T-cell (primary cell): ENCODE measurements around the gene ANKRD44. TPM values are rescaled to one million over a fixed set of nuclear protein-coding genes. Genes with fewer than 3 reads are reported as not detected.
"Not testable (repeated sequence)": the region's sequence is repeated elsewhere in the genome, so short reads cannot be mapped to it uniquely, and the experiment has no call there.

Experiments
- ATAC-seq, 4 experiments: fragments of 200-7000 bp in 3 of 4; fragments of 150-1000 bp in 1 of 4; cut with Tn5 transposase; replicated peaks in 1 of 4; 1 replicate in 3 of 4; 2 replicates in 1 of 4; pipeline ENCODE4 v1.10.0; 2021; ENCODE audit warnings: moderate library complexity in 3 of 4, mild to moderate bottlenecking in 2 of 4, moderate number of reproducible peaks in 1 of 4
- CTCF ChIA-PET, 2 donors: fragments of 300-600 bp; sonication (Branson Sonifier 250); formaldehyde crosslinking; loops; one replicate each; lab custom pipeline; 2022; ENCODE audit warnings: antibody characterized with exemption in 2 of 2; lab: Charles Lee
- POLR2A ChIA-PET, 2 donors: fragments of 300-600 bp; sonication (Branson Sonifier 250); formaldehyde crosslinking; loops; one replicate each; lab custom pipeline; 2022; ENCODE audit warnings: antibody characterized with exemption in 2 of 2; lab: Charles Lee
- DNase-seq, 35 experiments: peaks; one replicate each; pipeline versions ENCODE4 v3.0.0 to v3.0.0-alpha.2; 2013 to 2023
- H3K27ac ChIP-seq: one replicate; pipeline ENCODE4 v1.5.1; 2013; ENCODE audit warnings: low read length
- H3K27me3 ChIP-seq, 2 experiments: replicated peaks in 1 of 2; 1 replicate in 1 of 2; 2 replicates in 1 of 2; pipeline versions ENCODE4 v1.6.1 to v1.7.0; 2013; ENCODE audit warnings: low read length in 1 of 2, mixed read lengths in 1 of 2; ENCODE audit not compliant: control insufficient read depth in 2 of 2, insufficient read depth in 2 of 2; ENCODE audit errors: extremely low read depth in 1 of 2
- H3K36me3 ChIP-seq, 2 donors: 1 replicate in 1 of 2; 2 replicates in 1 of 2; pipeline versions ENCODE4 v1.6.1 to v1.7.0; 2013; ENCODE audit warnings: low read length in 1 of 2; ENCODE audit not compliant: control insufficient read depth in 2 of 2, insufficient read depth in 1 of 2; ENCODE audit errors: extremely low read depth in 1 of 2
- H3K4me1 ChIP-seq, 2 experiments: 1 replicate in 1 of 2; 2 replicates in 1 of 2; pipeline versions ENCODE4 v1.6.1 to v1.7.0; 2013; ENCODE audit warnings: low read length in 2 of 2, mixed read lengths in 1 of 2; ENCODE audit not compliant: insufficient read depth in 2 of 2, control insufficient read depth in 1 of 2; ENCODE audit errors: extremely low read depth in 1 of 2
- H3K4me3 ChIP-seq, 2 donors: 1 replicate in 1 of 2; 2 replicates in 1 of 2; pipeline versions ENCODE4 v1.5.1 to v1.7.0; 2013; ENCODE audit warnings: mild to moderate bottlenecking in 2 of 2, low read length in 1 of 2, moderate library complexity in 1 of 2; ENCODE audit not compliant: control insufficient read depth in 1 of 2; ENCODE audit errors: extremely low read depth in 1 of 2
- H3K9me3 ChIP-seq: 2 replicates; pipeline ENCODE4 v1.7.0; 2013
- H3K27ac Mint-ChIP-seq, 2 donors: one replicate each; pipeline ENCODE4 v1.8.0; 2020 to 2021; ENCODE audit warnings: mild to moderate bottlenecking in 2 of 2, mixed read lengths in 2 of 2
- H3K27me3 Mint-ChIP-seq, 2 donors: one replicate each; pipeline ENCODE4 v1.8.0; 2021 to 2022; ENCODE audit warnings: mixed read lengths in 2 of 2
- H3K36me3 Mint-ChIP-seq: one replicate; pipeline ENCODE4 v1.8.0; 2021; ENCODE audit warnings: mixed read lengths
- H3K4me1 Mint-ChIP-seq, 3 donors: one replicate each; pipeline ENCODE4 v1.8.0; 2020 to 2022; ENCODE audit warnings: mixed read lengths in 3 of 3, mild to moderate bottlenecking in 1 of 3
- H3K4me3 Mint-ChIP-seq, 3 donors: one replicate each; pipeline ENCODE4 v1.8.0; 2020 to 2022; ENCODE audit warnings: mild to moderate bottlenecking in 3 of 3, mixed read lengths in 3 of 3, moderate library complexity in 3 of 3
- H3K9me3 Mint-ChIP-seq, 3 donors: one replicate each; pipeline ENCODE4 v1.8.0; 2020 to 2022; ENCODE audit warnings: mixed read lengths in 3 of 3
- WGBS: methylation state at CpG from one replicate; pipeline ENCODE4 v1.1.5; 2013; ENCODE audit warnings: missing lambda C conversion rate; ENCODE audit not compliant: insufficient coverage; 5-methylcytosine and 5-hydroxymethylcytosine counted together
- total RNA-seq, 35 experiments: library from RNA in 6 of 35; stranded (reverse) in 6 of 35; fragments of 120-200 nt in 1 of 35; gene quantifications; one replicate each; pipeline versions ENCODE4 v1.2.1 to v1.2.4 and lab custom pipeline; 2013 to 2026

ANKRD44 gene
- total RNA-seq, 5 donors from 2014 or later (not counting 1 experiment from before 2014, with no cell fraction given): 225 to 333 (median 238) TPM

DNA sequence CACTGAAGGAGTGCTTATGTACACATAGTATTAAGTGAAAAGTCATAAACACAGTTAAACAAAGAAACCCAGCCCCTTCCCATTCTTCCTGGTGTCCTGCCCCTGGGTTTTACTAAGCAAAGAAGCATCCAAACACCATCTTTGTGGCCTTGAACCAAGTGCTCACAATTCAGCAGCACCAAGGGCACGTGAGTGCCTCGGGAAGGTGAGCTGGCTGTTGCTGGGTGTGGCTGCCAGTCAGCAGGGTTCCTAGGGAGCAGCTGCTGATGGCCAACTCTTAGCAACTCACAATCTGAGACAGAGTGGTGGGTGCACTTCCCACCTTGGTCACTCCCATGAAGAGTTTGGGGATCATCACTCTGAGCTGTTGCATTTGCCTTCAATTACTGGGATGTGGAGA is 286.4 kb downstream of the ANKRD44 start:
- H3K9me3 Mint-ChIP-seq: no peaks in the 10 kb centered on the region
- CTCF ChIA-PET: no interaction called here

DNA sequence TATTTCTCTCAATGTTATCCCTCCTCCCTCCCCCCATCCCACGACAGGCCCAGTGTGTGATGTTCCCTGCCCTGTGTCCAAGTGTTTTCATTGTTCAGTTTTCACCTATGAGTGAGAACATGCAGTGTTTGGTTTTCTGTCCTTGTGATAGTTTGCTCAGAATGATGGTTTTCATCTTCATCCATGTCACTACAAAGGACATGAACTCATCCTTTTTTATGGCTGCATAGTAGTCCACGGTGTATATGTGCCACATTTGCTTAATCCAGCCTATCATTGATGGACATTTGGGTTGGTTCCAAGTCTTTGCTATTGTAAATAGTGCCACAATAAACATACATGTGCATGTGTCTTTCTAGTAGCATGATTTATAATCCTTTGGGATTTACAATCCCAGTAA is 289.7 kb downstream of the ANKRD44 start:
- H3K27me3 ChIP-seq, H3K27ac ChIP-seq, H3K27me3 Mint-ChIP-seq, H3K9me3 ChIP-seq, H3K4me1 ChIP-seq, H3K9me3 Mint-ChIP-seq, DNase-seq, ATAC-seq, CTCF ChIA-PET, H3K4me3 ChIP-seq, H3K4me3 Mint-ChIP-seq: not testable (repeated sequence)
- WGBS: no CpG with 5 or more reads among the region's 2 CpGs
- Mint-ChIP-seq H3K27ac (peak overlapping the region in 1 of 2 donors; percentile 41), H3K36me3 (peaks cover 64% of the 10 kb centered on the region), H3K4me1 (peaks cover 0 to 18% (median 4%) of the 10 kb centered on the region in 3 donors)
- H3K36me3 ChIP-seq: peaks cover 11 to 70% of the 10 kb centered on the region in 2 donors
- POLR2A ChIA-PET: interaction anchor here in 1 of 2 donors (0.7 kb wide), 1 partner anchor 90 kb away, joined by 3 read pairs; no protein-coding TSS in a partner anchor

More for the DNA sequence above, 286.4 kb downstream of the ANKRD44 start:
- Histone ChIP-seq H3K4me3 (no peak overlapping the region), H3K9me3 (no peaks in the 10 kb centered on the region), H3K4me1 (no peaks in the 10 kb centered on the region), H3K27me3 (no peaks in the 10 kb centered on the region), H3K27ac (no peak overlapping the region), H3K36me3 (peaks cover 11 to 81% of the 10 kb centered on the region in 2 donors)
- ATAC-seq (no peak), DNase-seq (no peak)
- no CpG with 5 or more reads among the region's 2 CpGs for WGBS
- Mint-ChIP-seq H3K4me1 (peaks cover 7 to 30% (median 12%) of the 10 kb centered on the region in 3 donors), H3K27me3 (no peaks in the 10 kb centered on the region), H3K36me3 (peaks cover 76% of the 10 kb centered on the region), H3K27ac (peak overlapping the region in 1 of 2 donors; percentile 16), H3K4me3 (no peak overlapping the region)
- POLR2A ChIA-PET: no interaction called here

DNA sequence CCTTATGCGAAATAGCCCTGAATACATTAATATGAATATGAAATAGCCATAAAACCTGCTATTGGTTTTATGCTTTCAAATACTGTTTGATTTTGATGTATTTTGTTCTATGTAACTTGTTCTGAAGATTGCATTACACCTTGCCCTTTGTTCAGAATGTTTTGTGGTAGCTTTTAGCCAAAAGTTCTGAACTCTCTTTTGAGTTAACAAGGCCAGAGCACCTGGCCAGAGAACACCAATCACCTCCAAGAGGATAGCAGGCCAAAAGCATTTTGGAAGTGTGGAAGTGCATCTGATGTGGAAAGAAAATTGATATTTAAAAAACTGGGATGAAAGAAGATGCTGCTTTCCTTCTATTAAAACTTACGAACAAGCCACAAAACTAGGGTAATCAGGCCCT is 297.5 kb downstream of the ANKRD44 start:
- ChIA-PET CTCF (interaction anchor here (0.6 to 1.2 kb wide), 2 partner anchors 80 to 156 kb away, joined by 3 read pairs; no protein-coding TSS in a partner anchor), POLR2A (no interaction called here)
- Histone ChIP-seq H3K36me3 (peaks cover 12 to 83% of the 10 kb centered on the region in 2 donors), H3K4me3 (no peak overlapping the region), H3K9me3 (no peaks in the 10 kb centered on the region), H3K27me3 (no peaks in the 10 kb centered on the region), H3K27ac (no peak overlapping the region), H3K4me1 (no peaks in the 10 kb centered on the region)
- H3K36me3 Mint-ChIP-seq: peaks cover 53% of the 10 kb centered on the region
- H3K9me3 Mint-ChIP-seq: no peaks in the 10 kb centered on the region
- ATAC-seq: no peak
- DNase-seq: no peak
- peak overlapping the region; percentile 23 to 60 for H3K27ac Mint-ChIP-seq
- WGBS: 100% methylated on average over 1 of the region's 2 CpGs
- H3K4me1 Mint-ChIP-seq: peaks cover 4 to 7% (median 4%) of the 10 kb centered on the region in 3 donors
- no peaks in the 10 kb centered on the region for H3K27me3 Mint-ChIP-seq
- no peak overlapping the region for H3K4me3 Mint-ChIP-seq

DNA sequence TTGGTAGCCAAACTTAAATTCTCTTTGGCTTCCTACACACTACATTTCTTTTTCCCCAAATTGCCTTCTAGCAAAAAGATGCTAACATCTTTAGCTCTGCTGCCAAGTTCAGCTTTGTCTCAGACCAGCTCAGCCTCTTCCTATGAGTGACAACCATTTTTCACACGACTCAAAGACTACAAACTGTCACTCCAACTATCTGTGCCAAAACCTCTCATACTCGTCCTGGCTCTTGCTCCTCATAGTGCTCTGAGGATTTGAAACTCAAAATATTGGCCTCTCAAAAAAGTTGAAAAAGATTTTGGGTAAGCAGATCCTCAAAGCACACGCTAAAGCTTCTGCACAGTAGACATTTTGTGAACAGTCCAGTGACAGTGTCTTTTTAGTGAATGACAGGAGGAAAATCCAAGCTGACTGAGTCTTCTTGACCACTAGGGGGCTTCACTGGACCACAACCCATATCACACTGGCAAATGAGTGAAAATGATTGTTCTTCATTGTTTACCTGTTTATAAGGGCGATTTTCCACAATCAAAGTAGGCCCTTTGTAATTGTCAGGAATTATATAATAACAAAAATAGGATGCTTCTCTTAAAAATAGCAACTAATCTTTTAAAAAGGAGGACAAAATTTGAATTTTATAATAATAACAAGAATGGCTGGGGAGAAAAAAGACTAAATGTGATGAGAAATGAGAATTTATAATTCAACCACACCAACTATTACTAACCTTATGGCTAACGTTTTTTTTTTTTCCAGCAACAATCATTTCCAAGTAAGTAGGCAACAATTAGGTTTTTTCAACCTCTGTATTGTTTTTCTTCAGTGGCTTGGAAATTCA is 298.6 kb downstream of the ANKRD44 start:
- Histone ChIP-seq H3K27me3 (no peaks in the 10 kb centered on the region), H3K9me3 (no peaks in the 10 kb centered on the region), H3K27ac (no peak overlapping the region), H3K4me1 (no peaks in the 10 kb centered on the region), H3K4me3 (no peak overlapping the region), H3K36me3 (peaks cover 12 to 88% of the 10 kb centered on the region in 2 donors)
- H3K4me3 Mint-ChIP-seq: no peak overlapping the region
- DNase-seq (peak in 13 of 35 experiments; percentile 4 to 64 (median 13)), ATAC-seq (peak in 3 of 4 experiments; percentile 54 to 68 (median 62))
- ChIA-PET CTCF (interaction anchor here (0.6 to 1.8 kb wide), 7 partner anchors 10 to 396 kb away, joined by 3 to 5 read pairs (median 4); no protein-coding TSS in a partner anchor), POLR2A (interaction anchor here (0.6 to 1.1 kb wide), 3 partner anchors 33 to 385 kb away, joined by 4 to 8 read pairs (median 5); no protein-coding TSS in a partner anchor)
- H3K27me3 Mint-ChIP-seq: no peaks in the 10 kb centered on the region
- peak overlapping the region; percentile 49 to 71 for H3K27ac Mint-ChIP-seq
- 100% methylated on average over 1 of the region's 5 CpGs for WGBS
- H3K36me3 Mint-ChIP-seq: peaks cover 54% of the 10 kb centered on the region
- peaks cover 0 to 4% (median 3%) of the 10 kb centered on the region in 3 donors for H3K4me1 Mint-ChIP-seq
- no peaks in the 10 kb centered on the region for H3K9me3 Mint-ChIP-seq

DNA sequence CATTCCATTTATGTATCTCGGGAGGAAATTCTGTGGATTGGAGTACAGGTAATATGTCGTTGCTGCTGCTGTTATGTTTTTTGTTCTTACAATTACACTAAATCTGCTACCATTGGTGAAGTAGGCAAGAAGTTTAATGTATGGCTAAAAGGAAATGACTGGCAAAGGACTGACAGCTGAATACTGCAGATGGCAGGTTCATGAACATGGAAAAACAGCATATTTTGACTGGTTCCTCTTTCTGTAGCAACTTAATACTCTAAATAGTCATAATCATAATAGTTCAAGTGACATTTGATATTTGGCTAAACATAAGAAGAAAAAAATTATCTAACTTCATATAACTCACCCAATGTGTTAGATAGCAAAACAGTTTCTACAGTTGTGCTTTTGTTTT is 299.6 kb downstream of the ANKRD44 start:
- Mint-ChIP-seq H3K36me3 (peaks cover 61% of the 10 kb centered on the region), H3K9me3 (no peaks in the 10 kb centered on the region), H3K27ac (peak overlapping the region; percentile 11 to 49), H3K4me3 (no peak overlapping the region), H3K27me3 (no peaks in the 10 kb centered on the region), H3K4me1 (peaks cover 0 to 4% (median 3%) of the 10 kb centered on the region in 3 donors)
- no CpG with 5 or more reads among the region's 2 CpGs for WGBS
- H3K27ac ChIP-seq: no peak overlapping the region
- no peaks in the 10 kb centered on the region for H3K27me3 ChIP-seq
- H3K9me3 ChIP-seq: no peaks in the 10 kb centered on the region
- POLR2A ChIA-PET: interaction anchor here (0.5 to 1.1 kb wide), 3 partner anchors 34 to 788 kb away, joined by 4 to 8 read pairs (median 5); no protein-coding TSS in a partner anchor
- CTCF ChIA-PET: interaction anchor here (1.0 to 1.8 kb wide), 4 partner anchors 9 to 397 kb away, joined by 4 read pairs; no protein-coding TSS in a partner anchor
- ATAC-seq (no peak), DNase-seq (no peak)
- H3K4me3 ChIP-seq: no peak overlapping the region
- H3K4me1 ChIP-seq: no peaks in the 10 kb centered on the region
- peaks cover 16 to 95% of the 10 kb centered on the region in 2 donors for H3K36me3 ChIP-seq
